WTC11 (cell line): ENCODE measurements around the gene ERBB4.

ENCODE experiments used
- CREM ChIP-seq: sonication (generic); formaldehyde crosslinking; IDR thresholded peaks from 2 replicates; pipeline ENCODE4 v1.8.1; 2022; ENCODE audit warnings: mild to moderate bottlenecking, missing genetic modification reagents, moderate library complexity
- CTCF ChIP-seq: fragments of 200-600 bp; IDR thresholded peaks from 2 replicates; pipeline ENCODE4 v1.8.0; 2022; ENCODE audit warnings: antibody characterized with exemption
- ESRRA ChIP-seq: sonication (generic); formaldehyde crosslinking; IDR thresholded peaks from 2 replicates; pipeline ENCODE4 v1.8.1; 2022; ENCODE audit warnings: mild to moderate bottlenecking, missing genetic modification reagents, borderline replicate concordance
- JUN ChIP-seq: sonication (generic); formaldehyde crosslinking; IDR thresholded peaks from 2 replicates; pipeline ENCODE4 v1.8.0; 2023; ENCODE audit warnings: mild to moderate bottlenecking, missing genetic modification reagents
- TEAD1 ChIP-seq: sonication (generic); formaldehyde crosslinking; IDR thresholded peaks from 2 replicates; pipeline ENCODE4 v1.8.0; 2022; ENCODE audit warnings: mild to moderate bottlenecking, missing genetic modification reagents

GRCh38 chr2:212147921-212148513 is 390.6 kb downstream of the ERBB4 start:
- TF ChIP-seq ESRRA (CRISPR knock-in tag) (no peak), JUN (CRISPR knock-in tag) (no peak), CTCF (no peak; the same call in 1 of the 2 replicates), TEAD1 (CRISPR knock-in tag) (no peak), CREM (CRISPR knock-in tag) (no peak)
